Gastrocnemius medialis (tissue), 4 donors: ENCODE results near the gene MAML3.

Source experiments
- POLR2A ChIP-seq, 2 donors: fragments of 450-650 bp; IDR thresholded peaks; one replicate each; pipeline ENCODE4 v1.6.1; 2017; ENCODE audit warnings: antibody characterized with exemption in 2 of 2, mild to moderate bottlenecking in 2 of 2, moderate library complexity in 2 of 2
- TF ChIP-seq, protein P1 (sequence below), 5 experiments: fragments of 450-650 bp in 3 of 5; fragments of 200-600 bp in 2 of 5; sonication (generic) in 2 of 5; IDR thresholded peaks in 4 of 5; conservative IDR thresholded peaks in 1 of 5; 1 replicate in 4 of 5; 2 replicates in 1 of 5; pipeline ENCODE4 v1.5.1; 2016 to 2019; ENCODE audit warnings: antibody characterized with exemption in 5 of 5, mild to moderate bottlenecking in 3 of 5, moderate library complexity in 3 of 5

DNA sequence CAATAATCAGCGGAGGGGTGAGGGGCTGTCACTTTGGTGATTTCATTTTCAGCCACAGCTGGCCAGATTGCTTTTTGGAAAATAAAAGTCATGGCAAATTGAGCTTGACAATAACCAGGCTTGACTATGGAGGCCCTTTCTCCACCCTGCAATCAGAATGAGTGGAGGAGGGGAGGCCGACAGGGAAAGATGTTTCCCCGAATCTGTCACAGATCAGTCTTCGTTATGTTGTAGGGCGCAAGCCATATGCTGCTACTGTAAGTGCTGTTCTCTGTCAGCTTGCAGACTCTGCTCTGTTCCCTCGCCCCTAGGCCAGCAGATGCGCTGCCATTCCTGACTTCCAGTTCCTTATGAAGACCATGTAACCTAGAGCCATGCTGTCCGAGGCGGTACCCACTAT is 374.3 kb downstream of the MAML3 start:
- TF ChIP-seq, protein P1, sequence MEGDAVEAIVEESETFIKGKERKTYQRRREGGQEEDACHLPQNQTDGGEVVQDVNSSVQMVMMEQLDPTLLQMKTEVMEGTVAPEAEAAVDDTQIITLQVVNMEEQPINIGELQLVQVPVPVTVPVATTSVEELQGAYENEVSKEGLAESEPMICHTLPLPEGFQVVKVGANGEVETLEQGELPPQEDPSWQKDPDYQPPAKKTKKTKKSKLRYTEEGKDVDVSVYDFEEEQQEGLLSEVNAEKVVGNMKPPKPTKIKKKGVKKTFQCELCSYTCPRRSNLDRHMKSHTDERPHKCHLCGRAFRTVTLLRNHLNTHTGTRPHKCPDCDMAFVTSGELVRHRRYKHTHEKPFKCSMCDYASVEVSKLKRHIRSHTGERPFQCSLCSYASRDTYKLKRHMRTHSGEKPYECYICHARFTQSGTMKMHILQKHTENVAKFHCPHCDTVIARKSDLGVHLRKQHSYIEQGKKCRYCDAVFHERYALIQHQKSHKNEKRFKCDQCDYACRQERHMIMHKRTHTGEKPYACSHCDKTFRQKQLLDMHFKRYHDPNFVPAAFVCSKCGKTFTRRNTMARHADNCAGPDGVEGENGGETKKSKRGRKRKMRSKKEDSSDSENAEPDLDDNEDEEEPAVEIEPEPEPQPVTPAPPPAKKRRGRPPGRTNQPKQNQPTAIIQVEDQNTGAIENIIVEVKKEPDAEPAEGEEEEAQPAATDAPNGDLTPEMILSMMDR (IDR thresholded peaks at IDR 0.05 in 4 of 5, conservative IDR thresholded peaks at IDR 0.05 in 1 of 5): no peak
- no peak for TF ChIP-seq POLR2A (IDR thresholded peaks at IDR 0.05)
